Endothelial cell of hepatic sinusoid (primary cell): ENCODE results near the gene ELL.

Experiments used
- in situ Hi-C: cut with HindIII; loops from 2 replicates; pipeline ENCODE4 v1.10.0; 2017; ENCODE audit warnings: low sequenced_read_pairs

Gene ELL

DNA sequence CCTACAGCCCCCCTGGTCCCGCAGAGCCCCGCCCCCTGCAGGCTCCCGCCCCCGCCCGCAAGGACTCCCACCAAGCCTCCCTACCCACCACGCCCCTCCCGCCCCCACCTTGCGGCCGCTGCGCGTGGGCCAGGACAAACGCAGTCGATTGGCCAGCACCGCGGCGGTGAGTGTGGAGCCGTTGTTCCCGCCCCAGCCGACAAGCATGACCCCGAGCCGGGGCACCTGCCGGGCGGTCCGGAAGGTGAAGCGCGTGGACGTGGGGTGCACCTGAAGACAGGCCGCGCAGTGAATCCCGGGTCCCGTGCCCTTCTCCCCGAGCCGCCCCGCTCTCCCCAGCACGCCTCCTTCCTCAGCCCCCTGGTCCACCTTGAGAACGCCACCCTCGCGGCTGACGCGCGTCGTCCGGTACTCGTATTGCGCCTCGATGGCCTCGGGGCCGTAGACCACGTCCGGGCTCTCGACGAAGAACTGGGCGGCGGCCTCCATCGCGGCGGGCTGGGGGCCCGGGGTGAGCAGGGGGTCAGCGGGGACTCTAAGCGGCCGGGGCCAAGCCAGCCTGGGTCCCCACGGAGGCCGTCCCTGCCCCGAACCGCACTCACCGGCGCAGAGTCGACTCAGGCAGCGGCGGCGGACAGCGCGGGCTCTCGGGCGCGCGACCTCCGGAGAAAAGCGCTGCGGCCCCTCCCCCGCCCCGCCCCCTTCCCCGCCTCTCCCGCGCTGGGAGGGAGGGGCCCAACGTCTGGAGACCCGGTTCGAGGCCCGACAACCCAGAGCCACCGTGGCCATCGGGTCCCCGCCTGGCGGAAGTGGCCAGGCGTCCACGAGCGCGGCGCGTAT, 84.2 kb downstream of the ELL start, which contains the start of gene ISYNA1:
TSS of gene ISYNA1 (minus strand) at position 643 of the 840 bp plus-strand sequence. CDS start at position 489, 154 bp downstream.
- in situ Hi-C loops = no loop called here

DNA sequence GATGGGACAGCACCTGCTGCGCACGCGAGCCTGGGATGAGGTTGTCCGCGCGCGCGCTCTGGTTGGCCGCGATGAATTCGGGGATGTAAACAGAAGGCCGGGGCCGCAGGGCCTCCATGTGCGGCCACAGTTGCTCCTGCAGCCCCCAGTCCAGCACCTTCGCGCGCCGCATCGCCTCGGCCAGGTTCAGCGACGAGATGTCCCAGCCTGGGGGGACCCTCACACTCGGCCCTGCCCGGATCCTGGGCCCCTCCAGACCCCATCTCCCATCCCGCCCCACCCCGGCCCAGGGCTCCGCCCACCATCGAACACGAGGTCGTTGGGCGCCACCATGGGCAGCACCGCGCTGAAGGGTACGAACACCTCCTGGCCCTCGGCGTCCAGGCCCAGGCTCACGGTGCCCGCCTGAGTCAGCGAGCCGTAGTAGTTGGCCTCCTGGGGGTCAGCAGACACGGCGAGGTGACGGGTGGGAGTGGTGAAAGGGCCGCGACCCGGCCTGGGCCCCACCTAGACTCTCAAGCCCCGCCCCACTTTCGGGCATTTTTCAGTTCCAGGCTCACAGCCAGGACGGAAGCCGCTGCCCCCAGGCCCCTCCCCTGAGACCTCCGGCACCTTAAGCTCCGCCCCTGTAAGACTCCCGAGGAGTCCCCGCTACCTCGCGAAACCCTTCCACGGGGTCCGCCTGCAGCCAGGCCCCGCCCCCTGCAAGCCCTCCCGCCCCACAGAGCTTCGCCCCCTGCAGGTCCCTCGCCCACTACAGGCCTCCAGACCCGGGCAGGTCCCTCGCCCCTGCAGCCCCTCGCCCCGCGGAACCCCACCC, 85.0 kb downstream of the ELL start:
- in situ Hi-C loops = no loop called here

- in situ Hi-C loops = no loop called here
Measured at GRCh38 chr19:18435842-18436670, 85.8 kb downstream of the ELL start.

DNA sequence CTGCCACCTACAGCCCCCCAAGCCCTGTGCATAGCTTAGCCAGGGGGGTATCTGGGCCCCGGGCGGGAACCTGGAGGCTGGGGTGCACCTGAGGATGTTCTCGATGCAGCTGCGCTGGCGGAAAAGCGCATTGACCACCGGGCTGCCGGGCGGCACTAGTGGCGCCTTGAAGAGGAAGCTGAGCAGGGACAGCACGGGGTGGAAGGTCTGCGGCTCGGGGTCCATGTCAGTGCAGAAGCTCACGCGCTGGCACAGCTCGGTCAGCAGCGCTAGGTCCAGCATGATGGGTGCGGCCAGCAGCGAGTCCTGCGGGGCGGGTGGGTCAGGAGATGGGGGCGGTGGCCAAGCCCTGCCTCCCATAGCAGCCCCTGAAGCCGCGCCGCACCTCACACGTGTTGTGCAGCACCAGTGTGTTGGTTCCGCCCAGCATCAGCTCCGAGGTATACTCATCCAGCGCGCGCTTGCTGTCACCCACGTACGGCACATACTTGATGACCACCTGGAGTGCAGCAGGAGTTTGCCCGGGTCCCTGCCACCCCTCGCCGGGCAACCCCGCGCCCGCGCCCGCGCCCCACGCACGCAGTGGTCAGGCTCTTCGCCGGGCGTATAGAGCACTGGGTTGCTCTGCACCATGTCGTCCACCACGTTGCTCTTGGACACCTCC, 86.6 kb downstream of the ELL start:
- in situ Hi-C loops = no loop called here

GRCh38 chr19:18434411-18435175, 87.3 kb downstream of the ELL start:
- in situ Hi-C loops = no loop called here

DNA sequence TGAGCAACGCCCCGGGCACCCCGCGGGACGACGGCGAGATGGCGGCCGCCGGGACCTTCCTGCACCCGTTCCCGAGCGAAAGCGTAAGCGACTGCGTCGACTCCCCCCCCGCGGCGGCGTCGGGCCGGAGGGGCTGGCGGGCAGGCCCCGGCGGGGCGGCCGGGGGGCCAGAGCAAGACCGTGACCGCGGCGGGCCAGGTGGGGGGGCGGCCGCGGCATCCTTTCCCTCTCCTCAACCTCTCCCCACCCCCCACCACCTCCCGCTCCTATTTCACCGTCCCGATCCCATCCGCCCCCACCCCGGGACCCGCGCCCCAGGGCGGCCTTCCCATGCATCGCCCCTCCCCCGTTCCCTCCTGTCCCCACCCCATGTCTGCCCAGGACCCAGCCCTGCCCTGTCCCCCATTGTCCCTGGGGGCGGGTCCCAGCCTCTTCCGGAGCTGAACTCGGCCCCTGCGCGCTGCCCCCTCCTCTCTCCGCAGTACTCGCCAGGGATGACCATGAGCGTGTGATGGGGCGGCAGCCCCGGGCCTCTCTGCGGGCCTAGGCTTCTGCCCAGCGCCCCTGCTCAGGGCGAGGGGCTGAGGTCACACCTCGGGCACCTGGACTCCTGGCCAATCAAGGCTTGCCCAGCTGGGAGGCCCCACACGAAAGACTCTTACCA, 88.0 kb downstream of the ELL start:
- in situ Hi-C loops = no loop called here

- in situ Hi-C loops = no loop called here
Measured at GRCh38 chr19:18433015-18433691, 88.7 kb downstream of the ELL start.

- in situ Hi-C loops = no loop called here
Measured at GRCh38 chr19:18432275-18433014, 89.4 kb downstream of the ELL start.

GRCh38 chr19:18431351-18432197, 90.3 kb downstream of the ELL start:
- in situ Hi-C loops = no loop called here

- in situ Hi-C loops = no loop called here
Measured at GRCh38 chr19:18430417-18431144, 91.3 kb downstream of the ELL start.

GRCh38 chr19:18429717-18430416, 92.0 kb downstream of the ELL start:
- in situ Hi-C loops = no loop called here

- in situ Hi-C loops = no loop called here
Measured at GRCh38 chr19:18428787-18429674, 92.8 kb downstream of the ELL start.

DNA sequence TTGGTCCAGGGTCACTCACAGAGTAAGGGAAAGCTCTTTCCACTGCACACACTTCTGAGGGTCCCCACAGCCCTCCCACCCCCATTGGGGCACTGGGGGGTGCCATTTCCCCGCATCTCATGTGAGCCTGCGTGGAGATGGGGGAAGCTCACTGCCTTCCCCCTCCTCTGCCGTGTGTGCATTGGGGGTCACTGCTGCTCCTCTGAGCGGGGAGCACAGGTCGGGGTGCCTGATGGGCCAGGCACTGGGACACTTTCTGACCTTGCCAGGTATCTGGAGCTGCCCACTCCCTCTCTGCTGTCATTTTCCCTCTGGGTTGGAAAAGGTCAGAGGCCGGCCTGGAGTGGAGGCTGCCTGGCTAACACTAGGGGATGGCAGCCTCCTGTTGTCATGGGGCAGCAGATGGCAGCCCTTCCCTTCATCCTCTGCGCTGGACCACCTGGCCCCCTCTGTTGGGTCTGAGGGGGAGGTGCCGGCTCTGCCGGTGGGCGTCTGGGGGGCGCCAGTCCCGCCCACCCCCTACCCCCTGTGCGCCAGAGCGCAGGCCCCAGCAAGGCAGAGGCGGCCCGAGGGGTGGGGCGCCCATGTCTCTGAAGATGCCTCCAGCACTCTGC, 93.6 kb downstream of the ELL start:
- in situ Hi-C loops = no loop called here

DNA sequence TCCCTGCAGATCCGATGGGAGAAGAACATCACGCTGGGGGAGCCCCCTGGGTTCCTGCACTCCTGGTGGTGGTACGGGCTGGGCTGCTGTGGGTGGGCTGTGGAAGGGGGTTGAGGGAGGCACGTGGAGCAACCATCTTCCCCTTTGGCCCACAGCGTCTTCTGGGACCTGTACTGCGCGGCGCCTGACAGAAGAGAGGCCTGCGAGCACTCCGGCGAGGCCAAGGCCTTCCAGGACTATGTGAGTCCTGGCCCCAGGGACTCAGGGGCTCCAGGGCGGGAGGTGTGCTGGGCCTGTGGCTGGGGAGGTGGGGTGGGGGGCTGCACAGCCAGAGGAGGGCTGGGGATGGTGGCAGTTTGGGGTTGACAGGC, 94.1 kb downstream of the ELL start:
- in situ Hi-C loops = no loop called here
